Subcutaneous adipose tissue (tissue), 4 donors: Measurements from ENCODE around the gene CD28. TPM values are rescaled to one million over a fixed set of nuclear protein-coding genes. Genes with fewer than 3 reads are reported as not detected.

ENCODE experiments used
- CTCF ChIP-seq: fragments of 450-650 bp; IDR thresholded peaks from one replicate; pipeline ENCODE4 v1.5.1; 2016; ENCODE audit warnings: low read depth, mild to moderate bottlenecking, control low read depth, antibody characterized with exemption, moderate library complexity
- total RNA-seq, 4 donors: library from RNA; depleted of rRNA; stranded (reverse); fragments of >200 nt; gene quantifications; one replicate each; pipeline ENCODE4 v1.1.0, GENCODE V29; 2016

Gene CD28
- total RNA-seq, 4 donors from 2014 or later: 3.6 to 30.4 (median 6.1) TPM

DNA sequence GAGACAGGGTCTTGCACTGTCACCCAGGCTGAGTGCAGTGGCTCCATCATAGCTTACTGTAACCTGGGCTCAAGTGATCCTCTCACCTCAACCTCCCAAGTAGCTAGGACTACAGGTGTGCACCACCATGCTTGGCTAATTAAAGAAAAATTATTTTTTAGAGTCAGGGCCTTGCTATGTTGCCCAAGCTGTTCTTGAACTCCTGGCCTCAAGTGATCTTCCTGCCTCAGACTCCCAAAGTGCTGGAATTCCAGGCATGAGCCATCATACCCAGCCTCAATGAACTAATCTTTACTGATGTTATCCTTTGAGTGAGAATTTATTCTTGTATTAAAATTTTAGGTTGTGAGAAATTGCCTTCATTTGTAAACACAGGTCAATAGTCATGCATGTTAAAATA, 27.0 kb upstream of the CD28 start:
- TF ChIP-seq CTCF: no peak

GRCh38 chr2:203681978-203682377, 24.5 kb upstream of the CD28 start:
- no peak for TF ChIP-seq CTCF

DNA sequence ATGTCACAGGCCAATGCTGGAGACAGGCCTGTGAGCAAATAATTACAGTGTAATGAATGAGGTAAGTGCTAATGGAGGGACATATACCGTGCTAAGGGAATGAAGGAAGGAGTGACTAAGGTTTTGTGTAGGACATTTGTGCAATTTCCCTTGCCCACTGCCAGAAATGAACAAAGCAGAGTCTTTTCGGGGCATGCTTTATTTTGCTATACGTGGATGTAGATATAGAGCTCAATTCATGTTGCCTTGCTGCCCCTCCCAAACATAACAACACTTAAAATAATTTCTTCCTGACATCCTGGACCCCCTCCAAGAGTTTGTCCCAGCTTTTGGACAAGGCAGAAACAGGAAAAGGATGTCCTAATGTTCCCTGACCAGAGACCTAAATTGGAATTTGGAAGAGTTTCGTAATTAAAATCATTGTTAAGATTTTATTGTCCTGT, 23.7 kb upstream of the CD28 start:
- no peak for TF ChIP-seq CTCF

- no peak for TF ChIP-seq CTCF
These were observed 23.0 kb upstream of the CD28 start for GRCh38 chr2:203683421-203683820.

GRCh38 chr2:203683932-203684556, 22.4 kb upstream of the CD28 start:
- TF ChIP-seq CTCF: no peak

DNA sequence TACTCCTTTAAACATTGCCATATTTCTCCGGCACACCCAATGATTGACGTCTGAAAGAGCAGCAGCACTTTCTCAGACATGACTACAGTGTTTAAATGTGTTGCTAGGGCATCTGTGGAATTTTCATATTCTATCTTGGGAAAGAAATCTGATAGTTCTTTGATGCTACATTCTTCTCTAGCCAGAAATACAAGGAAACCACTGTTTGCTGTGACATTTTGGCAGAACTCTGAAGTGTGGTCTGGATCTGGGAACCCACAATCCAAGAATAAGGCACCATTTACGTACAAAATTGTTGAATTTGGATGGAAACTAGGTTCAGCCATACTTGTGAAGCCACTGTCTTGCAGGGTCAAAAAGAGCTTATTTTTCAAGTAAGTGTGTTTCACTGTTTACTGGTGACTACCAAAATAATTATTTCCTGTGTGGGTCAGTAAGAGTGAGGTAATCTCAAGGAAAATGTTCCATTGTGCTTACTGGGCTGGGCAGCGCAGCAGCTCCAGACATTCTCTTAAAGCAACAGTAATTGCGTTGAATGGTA, 21.3 kb upstream of the CD28 start:
- TF ChIP-seq CTCF: no peak

DNA sequence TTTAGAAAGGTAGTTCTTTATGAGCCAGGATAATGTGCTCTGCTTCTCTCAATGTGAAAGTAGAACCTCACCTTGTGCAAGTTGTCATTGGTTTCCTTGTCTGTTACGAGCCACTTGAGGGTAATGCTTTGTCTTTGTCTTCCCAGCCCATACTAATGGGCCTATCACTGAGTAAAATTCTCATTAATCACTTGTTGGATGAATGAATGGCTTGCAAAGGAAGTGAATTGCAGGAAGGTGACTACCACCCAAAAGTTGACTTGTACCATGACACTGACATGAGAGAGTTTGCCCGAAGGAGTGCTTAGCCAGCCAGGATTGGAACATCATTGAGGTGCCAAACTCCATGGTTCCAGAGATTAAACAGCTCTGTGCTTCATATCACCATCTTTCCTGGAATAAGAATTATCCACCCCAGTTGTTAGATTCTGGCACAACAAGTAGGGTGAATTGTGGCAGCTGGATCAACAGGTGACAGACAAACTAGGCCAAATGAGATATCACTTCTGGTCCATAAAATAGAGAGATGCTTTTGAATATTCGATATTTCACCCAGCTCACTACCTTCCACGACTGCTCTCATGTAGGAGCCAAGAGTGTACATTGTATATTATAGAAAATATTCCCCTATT, 20.5 kb upstream of the CD28 start:
- TF ChIP-seq CTCF: no peak
